Measurements from ENCODE around the gene MGA. TPM values are rescaled to one million over a fixed set of nuclear protein-coding genes. Genes with fewer than 3 reads are reported as not detected.
"Not testable (repeated sequence)": the region's sequence is repeated elsewhere in the genome, so short reads cannot be mapped to it uniquely, and the experiment has no call there.

The MGA gene
- total and polyA plus RNA-seq, 4 experiments from 2014 or later: 6.6 to 74.9 (median 45.4) TPM

GRCh38 chr15:41728061-41728460 lies 67.9 kb downstream of the MGA start:
- H3K27me3 Mint-ChIP-seq; H3K27me3 ChIP-seq (ENCODE audit: insufficient read depth, low read length); intact Hi-C loops (cut with micrococcal nuclease); H3K27ac ChIP-seq (ENCODE audit: low read depth, low read length); H3K9me3 ChIP-seq (ENCODE audit: control insufficient read depth in 1 of 2, low read length in 2 of 2); DNase-seq; H3K4me1 Mint-ChIP-seq; H3K4me1 ChIP-seq (ENCODE audit: insufficient read depth, low read length); H3K4me3 ChIP-seq (ENCODE audit: low read length in 2 of 2); H3K9me3 Mint-ChIP-seq; H3K27ac Mint-ChIP-seq; POLR2A ChIA-PET (ENCODE audit: partially characterized antibody); H3K4me3 Mint-ChIP-seq: not testable (repeated sequence)
- H3K36me3 Mint-ChIP-seq: peaks cover 14 to 33% of the 10 kb centered on the region in 2 donors
- CTCF ChIA-PET (ENCODE audit: partially characterized antibody): interaction anchor here (1.4 kb wide), 1 partner anchor 170 kb away, joined by 4 read pairs; no protein-coding TSS in a partner anchor
- H3K36me3 ChIP-seq (ENCODE audit: insufficient read depth, low read length): peaks cover 17% of the 10 kb centered on the region

GRCh38 chr15:41730543-41730942 lies 70.3 kb downstream of the MGA start:
- intact Hi-C loops (cut with micrococcal nuclease): no loop called here

GRCh38 chr15:41732483-41732882 lies 72.3 kb downstream of the MGA start:
- no peaks in the 10 kb centered on the region for H3K27me3 Mint-ChIP-seq
- CTCF ChIA-PET (ENCODE audit: partially characterized antibody): interaction anchor here (0.7 to 2.0 kb wide), 2 partner anchors 175 to 272 kb away, joined by 3 to 4 read pairs; no protein-coding TSS in a partner anchor

More at GRCh38 chr15:41730543-41730942, 70.3 kb downstream of the MGA start:
- H3K27ac Mint-ChIP-seq: peak overlapping the region in 2 of 7 donors; percentile 10 to 24
- no peak overlapping the region for H3K4me3 Mint-ChIP-seq
- Histone ChIP-seq H3K9me3 (ENCODE audit: control insufficient read depth in 1 of 2, low read length in 2 of 2) (no peaks in the 10 kb centered on the region), H3K4me1 (ENCODE audit: insufficient read depth, low read length) (no peaks in the 10 kb centered on the region), H3K36me3 (ENCODE audit: insufficient read depth, low read length) (peaks cover 33% of the 10 kb centered on the region), H3K27ac (ENCODE audit: low read depth, low read length) (no peak overlapping the region), H3K27me3 (ENCODE audit: insufficient read depth, low read length) (no peaks in the 10 kb centered on the region), H3K4me3 (ENCODE audit: low read length in 2 of 2) (no peak overlapping the region)
- ChIA-PET CTCF (ENCODE audit: partially characterized antibody) (no interaction called here), POLR2A (ENCODE audit: partially characterized antibody) (no interaction called here)
- H3K4me1 Mint-ChIP-seq: peaks cover 0 to 4% (median under 1%) of the 10 kb centered on the region in 4 donors
- no peaks in the 10 kb centered on the region for H3K9me3 Mint-ChIP-seq
- H3K27me3 Mint-ChIP-seq: no peaks in the 10 kb centered on the region
- no peak for DNase-seq
- peaks cover 27 to 48% of the 10 kb centered on the region in 2 donors for H3K36me3 Mint-ChIP-seq

GRCh38 chr15:41734079-41734478 lies 73.9 kb downstream of the MGA start:
- intact Hi-C loops (cut with micrococcal nuclease): no loop called here
- H3K27ac Mint-ChIP-seq: peak overlapping the region in 2 of 7 donors; percentile 23 to 42
- CTCF ChIA-PET (ENCODE audit: partially characterized antibody): interaction anchor here (0.6 kb wide), 1 partner anchor 54 kb away, joined by 3 read pairs; no protein-coding TSS in a partner anchor
- H3K27me3 ChIP-seq (ENCODE audit: insufficient read depth, low read length): no peaks in the 10 kb centered on the region
- POLR2A ChIA-PET (ENCODE audit: partially characterized antibody): no interaction called here
- H3K36me3 ChIP-seq (ENCODE audit: insufficient read depth, low read length): peaks cover 39% of the 10 kb centered on the region
- H3K4me3 ChIP-seq (ENCODE audit: low read length in 2 of 2): no peak overlapping the region
- no peak overlapping the region for H3K4me3 Mint-ChIP-seq
- no peaks in the 10 kb centered on the region for H3K4me1 ChIP-seq (ENCODE audit: insufficient read depth, low read length)
- peaks cover 36 to 64% of the 10 kb centered on the region in 2 donors for H3K36me3 Mint-ChIP-seq
- peaks cover 0 to 4% (median under 1%) of the 10 kb centered on the region in 4 donors for H3K4me1 Mint-ChIP-seq
- no peaks in the 10 kb centered on the region for H3K27me3 Mint-ChIP-seq
- no peak overlapping the region for H3K27ac ChIP-seq (ENCODE audit: low read depth, low read length)
- no peak for DNase-seq
- H3K9me3 Mint-ChIP-seq: no peaks in the 10 kb centered on the region
- no peaks in the 10 kb centered on the region for H3K9me3 ChIP-seq (ENCODE audit: control insufficient read depth in 1 of 2, low read length in 2 of 2)

More at GRCh38 chr15:41732483-41732882, 72.3 kb downstream of the MGA start:
- Histone ChIP-seq H3K4me3 (ENCODE audit: low read length in 2 of 2) (no peak overlapping the region), H3K27ac (ENCODE audit: low read depth, low read length) (no peak overlapping the region), H3K4me1 (ENCODE audit: insufficient read depth, low read length) (no peaks in the 10 kb centered on the region), H3K36me3 (ENCODE audit: insufficient read depth, low read length) (peaks cover 41% of the 10 kb centered on the region), H3K9me3 (ENCODE audit: control insufficient read depth in 1 of 2, low read length in 2 of 2) (no peaks in the 10 kb centered on the region), H3K27me3 (ENCODE audit: insufficient read depth, low read length) (no peaks in the 10 kb centered on the region)
- no peak for DNase-seq
- peaks cover 34 to 57% of the 10 kb centered on the region in 2 donors for H3K36me3 Mint-ChIP-seq
- POLR2A ChIA-PET (ENCODE audit: partially characterized antibody): interaction anchor here (0.7 kb wide), 1 partner anchor 855 kb away, joined by 4 read pairs; no protein-coding TSS in a partner anchor
- H3K4me1 Mint-ChIP-seq: peaks cover 0 to 4% (median under 1%) of the 10 kb centered on the region in 4 donors
- no peak overlapping the region for H3K4me3 Mint-ChIP-seq
- H3K9me3 Mint-ChIP-seq: no peaks in the 10 kb centered on the region
- intact Hi-C loops (cut with micrococcal nuclease): no loop called here
- H3K27ac Mint-ChIP-seq: no peak overlapping the region

GRCh38 chr15:41735046-41735445 lies 74.8 kb downstream of the MGA start:
- H3K4me1 Mint-ChIP-seq: peaks cover 0 to 4% (median 0%) of the 10 kb centered on the region in 4 donors
- Histone ChIP-seq H3K36me3 (ENCODE audit: insufficient read depth, low read length) (peaks cover 41% of the 10 kb centered on the region), H3K4me1 (ENCODE audit: insufficient read depth, low read length) (no peaks in the 10 kb centered on the region), H3K4me3 (ENCODE audit: low read length in 2 of 2) (no peak overlapping the region), H3K9me3 (ENCODE audit: control insufficient read depth in 1 of 2, low read length in 2 of 2) (no peaks in the 10 kb centered on the region), H3K27ac (ENCODE audit: low read depth, low read length) (no peak overlapping the region), H3K27me3 (ENCODE audit: insufficient read depth, low read length) (no peaks in the 10 kb centered on the region)
- H3K36me3 Mint-ChIP-seq: peaks cover 34 to 68% of the 10 kb centered on the region in 2 donors
- DNase-seq: no peak
- intact Hi-C loops (cut with micrococcal nuclease): no loop called here
- peak overlapping the region in 1 of 7 donors; percentile 2 for H3K27ac Mint-ChIP-seq
- no peaks in the 10 kb centered on the region for H3K27me3 Mint-ChIP-seq
- H3K4me3 Mint-ChIP-seq: no peak overlapping the region
- CTCF ChIA-PET (ENCODE audit: partially characterized antibody): interaction anchor here (1.0 to 1.2 kb wide), 2 partner anchors 38 to 49 kb away, joined by 3 read pairs; no protein-coding TSS in a partner anchor
- POLR2A ChIA-PET (ENCODE audit: partially characterized antibody): no interaction called here
- no peaks in the 10 kb centered on the region for H3K9me3 Mint-ChIP-seq

- peaks cover 37% of the 10 kb centered on the region for H3K36me3 ChIP-seq (ENCODE audit: insufficient read depth, low read length)
- H3K36me3 Mint-ChIP-seq: peaks cover 32 to 66% of the 10 kb centered on the region in 2 donors
- POLR2A ChIA-PET (ENCODE audit: partially characterized antibody); H3K4me3 Mint-ChIP-seq; H3K27ac ChIP-seq (ENCODE audit: low read depth, low read length); DNase-seq; H3K4me1 ChIP-seq (ENCODE audit: insufficient read depth, low read length); H3K4me1 Mint-ChIP-seq; H3K9me3 Mint-ChIP-seq; H3K4me3 ChIP-seq (ENCODE audit: low read length in 2 of 2); H3K27me3 Mint-ChIP-seq; H3K9me3 ChIP-seq (ENCODE audit: control insufficient read depth in 1 of 2, low read length in 2 of 2); intact Hi-C loops (cut with micrococcal nuclease); H3K27me3 ChIP-seq (ENCODE audit: insufficient read depth, low read length): not testable (repeated sequence)
- CTCF ChIA-PET (ENCODE audit: partially characterized antibody): interaction anchor here (1.0 to 1.8 kb wide), 3 partner anchors 37 to 132 kb away, joined by 3 to 4 read pairs (median 3); no protein-coding TSS in a partner anchor
- peak overlapping the region in 1 of 7 donors; percentile 19 for H3K27ac Mint-ChIP-seq
Observed at GRCh38 chr15:41735492-41735891, 75.3 kb downstream of the MGA start.

- Mint-ChIP-seq H3K36me3 (peaks cover 30 to 60% of the 10 kb centered on the region in 2 donors), H3K9me3 (peaks cover 0 to 1% (median 0%) of the 10 kb centered on the region in 8 donors), H3K27ac (peak overlapping the region in 2 of 7 donors; percentile 31 to 50), H3K4me1 (peaks cover 0 to 4% (median 2%) of the 10 kb centered on the region in 4 donors), H3K4me3 (no peak overlapping the region), H3K27me3 (no peaks in the 10 kb centered on the region)
- Histone ChIP-seq H3K4me3 (ENCODE audit: low read length in 2 of 2) (no peak overlapping the region), H3K9me3 (ENCODE audit: control insufficient read depth in 1 of 2, low read length in 2 of 2) (no peaks in the 10 kb centered on the region), H3K27me3 (ENCODE audit: insufficient read depth, low read length) (no peaks in the 10 kb centered on the region), H3K4me1 (ENCODE audit: insufficient read depth, low read length) (no peaks in the 10 kb centered on the region), H3K36me3 (ENCODE audit: insufficient read depth, low read length) (peaks cover 27% of the 10 kb centered on the region), H3K27ac (ENCODE audit: low read depth, low read length) (no peak overlapping the region)
- intact Hi-C loops (cut with micrococcal nuclease): no loop called here
- ChIA-PET CTCF (ENCODE audit: partially characterized antibody) (interaction anchor here (0.7 to 1.5 kb wide), 2 partner anchors 164 to 189 kb away, joined by 3 to 6 read pairs; no protein-coding TSS in a partner anchor), POLR2A (ENCODE audit: partially characterized antibody) (no interaction called here)
- DNase-seq: no peak
Observed at GRCh38 chr15:41746802-41747201, 86.6 kb downstream of the MGA start.
